ENCODE results near the gene PWWP2B.

GRCh38 chr10:132400547-132401151, 3.6 kb downstream of the PWWP2B start:
- TF ChIP-seq CTCF (IDR thresholded peaks at IDR 0.05) (no peak), POLR2A (IDR thresholded peaks at IDR 0.05; ENCODE audit: low read depth) (no peak), EP300 (IDR thresholded peaks at IDR 0.05) (no peak)

Measured in esophagus muscularis mucosa (tissue), 4 donors.